ENCODE data around the gene MUCL1. TPM values are rescaled to one million over a fixed set of nuclear protein-coding genes. Genes with fewer than 3 reads are reported as not detected.
A peak's percentile ranks its signal among the peaks of the same experiment; 100 is the strongest.
"Not testable (repeated sequence)": the region's sequence is repeated elsewhere in the genome, so short reads cannot be mapped to it uniquely, and the experiment has no call there.

The MUCL1 gene, protein sequence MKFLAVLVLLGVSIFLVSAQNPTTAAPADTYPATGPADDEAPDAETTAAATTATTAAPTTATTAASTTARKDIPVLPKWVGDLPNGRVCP
- not detected for polyA plus RNA-seq (2012; ENCODE audit: insufficient read depth, insufficient read length)

DNA sequence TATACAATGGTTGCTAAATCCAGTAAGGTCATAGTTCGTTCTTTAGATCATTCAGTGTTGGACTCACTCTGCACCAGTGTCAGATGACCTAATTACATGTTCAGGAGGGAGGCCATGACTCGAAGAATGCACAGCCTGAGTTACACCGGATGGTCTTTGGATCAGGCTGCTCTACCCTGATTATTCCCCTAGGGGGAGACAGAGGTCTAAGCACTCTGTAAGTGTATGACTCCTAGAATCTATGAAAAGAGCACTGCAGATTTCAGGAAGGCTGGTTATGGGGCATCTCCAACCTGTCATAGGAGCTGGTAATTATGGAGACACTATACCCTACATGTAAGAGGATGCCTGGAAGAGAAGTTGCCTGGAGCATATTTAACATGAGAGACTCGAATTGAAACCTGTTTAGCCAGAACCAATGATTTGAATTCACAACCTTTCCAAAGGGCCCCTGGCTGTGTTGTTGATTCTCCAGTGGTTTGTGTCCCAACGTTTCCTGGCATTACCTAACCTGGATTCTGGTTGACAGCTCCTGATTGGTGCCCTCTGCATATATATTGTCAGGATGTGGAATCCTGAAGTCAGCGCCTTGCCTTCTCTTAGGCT, at the start of gene MUCL1:
Gene MUCL1 (plus strand): TSS at position 584 of the 606 bp plus-strand sequence. CDS start 67 bp downstream, outside the sequence.
- peak; percentile 71 for DNase-seq (ENCODE audit: low read depth, low spot score)
- H3K4me3 ChIP-seq (ENCODE audit: low read length) = no peak within 1 kb of the TSS

- no peak overlapping the region for H3K4me3 ChIP-seq (ENCODE audit: low read length)
Measured at GRCh38 chr12:54821676-54822075, 32.6 kb upstream of the MUCL1 start.

DNA sequence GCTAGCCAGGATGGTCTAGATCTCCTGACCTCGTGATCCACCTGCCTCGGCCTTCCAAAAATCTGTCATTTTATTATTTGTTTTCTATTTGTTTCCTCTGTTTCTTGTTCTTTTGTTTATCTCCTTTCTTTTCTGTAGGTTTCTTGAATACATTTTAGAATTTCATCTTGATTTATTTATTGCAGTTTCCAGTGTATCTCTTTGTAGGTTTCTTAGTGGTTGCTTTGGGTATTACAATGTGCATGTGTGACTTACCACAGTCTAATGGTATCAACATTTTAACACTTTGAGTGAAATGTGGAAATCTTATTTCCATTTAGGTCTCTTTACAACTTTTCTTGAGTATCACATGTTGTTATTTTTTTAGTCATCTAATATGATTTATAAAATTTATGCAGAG, 29.9 kb upstream of the MUCL1 start:
- no peak overlapping the region for H3K4me3 ChIP-seq (ENCODE audit: low read length)
- DNase-seq (ENCODE audit: low read depth, low spot score) = peak; percentile 6

More at GRCh38 chr12:54821676-54822075, 32.6 kb upstream of the MUCL1 start:
- no peak for DNase-seq (ENCODE audit: low read depth, low spot score)

GRCh38 chr12:54829511-54829910, 24.8 kb upstream of the MUCL1 start:
- no peak for DNase-seq (ENCODE audit: low read depth, low spot score)
- H3K4me3 ChIP-seq (ENCODE audit: low read length) = no peak overlapping the region

GRCh38 chr12:54830199-54830598, 24.1 kb upstream of the MUCL1 start:
- no peak overlapping the region for H3K4me3 ChIP-seq (ENCODE audit: low read length)
- DNase-seq (ENCODE audit: low read depth, low spot score) = no peak

DNA sequence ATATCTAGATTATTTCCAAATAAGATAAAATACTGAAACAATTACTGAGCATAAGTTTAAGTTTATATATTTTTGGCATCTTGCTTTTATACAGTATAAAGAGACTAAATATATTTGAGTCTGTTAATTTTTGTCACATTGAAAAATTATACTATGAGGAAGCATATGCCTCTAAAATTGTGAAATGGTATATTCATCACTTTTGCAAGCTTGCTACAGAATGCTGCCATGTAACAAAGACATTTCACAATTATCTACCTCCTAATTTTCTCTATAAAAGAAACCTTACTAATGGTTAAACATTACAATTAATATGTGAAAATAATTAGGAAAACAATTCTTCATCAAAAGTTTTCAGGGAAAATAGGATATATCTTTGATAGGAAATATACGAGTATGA, 22.7 kb upstream of the MUCL1 start:
- DNase-seq (ENCODE audit: low read depth, low spot score) = no peak
- H3K4me3 ChIP-seq (ENCODE audit: low read length) = no peak overlapping the region

DNA sequence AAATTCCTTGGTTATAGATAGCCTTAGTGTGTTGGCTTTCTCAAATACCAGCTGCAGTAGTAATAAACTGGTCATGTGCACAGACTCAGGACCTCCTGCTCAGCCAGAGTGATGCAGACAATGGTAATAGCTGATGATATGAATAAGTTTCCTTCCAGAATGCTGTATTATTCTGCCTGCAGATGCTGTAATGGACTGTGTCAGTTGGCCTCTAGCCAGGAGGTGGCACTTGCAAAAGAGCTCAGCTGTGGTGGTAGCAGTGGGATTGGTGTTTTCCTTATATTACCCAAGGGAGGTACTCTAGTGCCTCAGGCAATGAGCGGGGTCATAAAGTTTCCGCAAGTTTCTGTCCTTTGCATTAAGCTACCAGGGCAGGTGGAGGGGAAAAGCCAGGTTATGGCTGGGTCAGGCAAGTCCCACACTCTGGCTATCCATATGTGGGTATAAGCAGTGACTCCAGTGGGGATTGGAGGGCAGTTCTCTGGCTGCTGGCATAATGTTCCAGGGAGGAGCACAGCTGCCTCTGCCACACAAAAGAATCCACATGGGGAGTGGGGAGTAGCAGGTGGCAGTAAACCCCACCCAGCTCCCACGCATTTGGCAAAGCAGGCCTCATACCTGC, 14.0 kb upstream of the MUCL1 start:
- DNase-seq (ENCODE audit: low read depth, low spot score) = no peak

GRCh38 chr12:54857406-54857805, 3.1 kb downstream of the MUCL1 start:
- H3K4me3 ChIP-seq (ENCODE audit: low read length) = no peak overlapping the region
- DNase-seq (ENCODE audit: low read depth, low spot score) = no peak

More for the DNA sequence above, 14.0 kb upstream of the MUCL1 start:
- H3K4me3 ChIP-seq (ENCODE audit: low read length) = no peak overlapping the region

GRCh38 chr12:54858562-54858961, 4.2 kb downstream of the MUCL1 start:
- no peak for DNase-seq (ENCODE audit: low read depth, low spot score)
- no peak overlapping the region for H3K4me3 ChIP-seq (ENCODE audit: low read length)

DNA sequence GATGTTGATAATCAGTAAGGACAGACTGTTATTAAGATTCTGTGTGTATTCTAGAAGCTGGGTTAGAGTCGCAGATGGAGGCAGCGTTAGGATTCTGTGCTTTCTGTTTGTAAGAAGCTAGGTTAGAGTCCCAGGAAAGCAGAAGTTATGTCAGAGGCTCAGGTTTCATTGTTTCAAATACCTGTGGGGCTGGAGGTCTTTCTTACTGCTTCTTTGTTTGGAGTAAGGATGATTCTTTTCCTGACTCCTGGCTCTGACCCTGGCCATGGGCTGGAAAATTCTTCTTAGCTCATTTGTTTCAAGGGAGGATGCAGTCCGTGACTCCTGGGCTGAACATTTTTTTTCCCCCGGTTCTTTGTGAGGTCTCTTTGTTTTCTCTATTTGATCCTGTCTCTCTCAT, 5.2 kb downstream of the MUCL1 start:
- no peak for DNase-seq (ENCODE audit: low read depth, low spot score)
- H3K4me3 ChIP-seq (ENCODE audit: low read length) = no peak overlapping the region

DNA sequence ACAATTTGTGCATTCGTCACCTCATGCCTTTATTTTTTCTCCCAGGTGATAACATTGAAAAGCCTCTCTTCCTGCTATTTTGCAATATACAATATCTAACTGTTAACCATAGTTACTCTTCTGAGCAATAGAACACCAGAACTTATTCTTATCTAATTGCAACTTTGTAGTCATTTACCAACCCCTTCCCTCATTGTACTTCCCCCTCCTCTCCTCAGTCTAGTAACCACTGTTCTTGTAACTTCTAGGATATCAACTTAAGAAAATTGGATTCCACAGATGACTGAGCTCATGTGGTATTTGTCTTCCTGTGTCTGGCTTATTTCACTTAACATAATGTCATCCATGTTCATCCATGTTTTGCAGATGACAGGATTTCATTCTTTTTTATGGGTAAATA, 7.6 kb downstream of the MUCL1 start:
- no peak overlapping the region for H3K4me3 ChIP-seq (ENCODE audit: low read length)
- DNase-seq (ENCODE audit: low read depth, low spot score) = no peak

- DNase-seq (ENCODE audit: low read depth, low spot score) = no peak
- H3K4me3 ChIP-seq (ENCODE audit: low read length) = no peak overlapping the region
Measured at GRCh38 chr12:54863948-54864618, 9.8 kb downstream of the MUCL1 start.

GRCh38 chr12:54865683-54866324, 11.5 kb downstream of the MUCL1 start:
- H3K4me3 ChIP-seq (ENCODE audit: low read length) = no peak overlapping the region

DNA sequence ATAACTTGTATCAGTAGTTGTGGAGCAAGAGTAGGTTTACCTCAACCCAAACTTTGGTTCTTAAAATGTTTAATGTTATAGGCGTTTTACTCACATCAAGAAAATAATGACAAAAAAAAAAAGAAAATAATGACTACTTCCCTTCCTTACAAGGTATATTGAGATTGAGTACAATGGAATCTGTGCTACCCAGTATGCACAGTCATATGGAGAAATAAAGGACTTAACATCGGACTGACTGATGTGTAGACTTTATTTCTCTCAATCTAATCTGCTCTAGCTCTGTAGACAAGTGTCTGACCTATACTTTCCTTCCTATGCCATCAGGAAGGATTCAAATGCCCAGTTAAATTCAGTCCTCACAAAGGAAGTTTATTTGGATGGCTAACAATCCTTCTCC, 14.4 kb downstream of the MUCL1 start:
- H3K4me3 ChIP-seq (ENCODE audit: low read length) = no peak overlapping the region
- DNase-seq (ENCODE audit: low read depth, low spot score) = no peak

More at GRCh38 chr12:54865683-54866324, 11.5 kb downstream of the MUCL1 start:
- DNase-seq (ENCODE audit: low read depth, low spot score) = no peak

GRCh38 chr12:54870048-54870447, 15.7 kb downstream of the MUCL1 start:
- no peak overlapping the region for H3K4me3 ChIP-seq (ENCODE audit: low read length)
- no peak for DNase-seq (ENCODE audit: low read depth, low spot score)

GRCh38 chr12:54870617-54871016, 16.3 kb downstream of the MUCL1 start:
- no peak overlapping the region for H3K4me3 ChIP-seq (ENCODE audit: low read length)
- DNase-seq (ENCODE audit: low read depth, low spot score) = no peak

- no peak overlapping the region for H3K4me3 ChIP-seq (ENCODE audit: low read length)
- no peak for DNase-seq (ENCODE audit: low read depth, low spot score)
Measured at GRCh38 chr12:54879150-54879549, 24.8 kb downstream of the MUCL1 start.

GRCh38 chr12:54879579-54879978, 25.3 kb downstream of the MUCL1 start:
- no peak for DNase-seq (ENCODE audit: low read depth, low spot score)
- no peak overlapping the region for H3K4me3 ChIP-seq (ENCODE audit: low read length)

GRCh38 chr12:54882079-54882478, 27.8 kb downstream of the MUCL1 start:
- no peak overlapping the region for H3K4me3 ChIP-seq (ENCODE audit: low read length)
- DNase-seq (ENCODE audit: low read depth, low spot score) = no peak

DNA sequence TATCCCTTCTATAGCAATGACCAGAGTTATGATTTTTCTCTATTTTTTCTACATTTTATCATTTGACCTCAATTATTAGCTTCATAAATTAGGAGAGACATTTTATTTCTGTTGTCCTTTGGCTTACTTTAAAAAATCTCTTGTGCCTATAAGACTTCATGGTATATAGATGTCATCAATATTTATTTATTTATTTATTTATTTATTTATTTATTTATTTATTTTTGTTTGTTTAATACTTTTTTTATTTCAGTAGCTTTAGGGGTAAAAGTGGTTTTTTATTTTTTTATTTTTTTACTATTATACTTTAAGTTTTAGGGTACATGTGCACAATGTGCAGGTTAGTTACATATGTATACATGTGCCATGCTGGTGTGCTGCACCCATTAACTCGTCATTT, 28.3 kb downstream of the MUCL1 start:
- DNase-seq (ENCODE audit: low read depth, low spot score); H3K4me3 ChIP-seq (ENCODE audit: low read length): not testable (repeated sequence)

Data from Jurkat, Clone E6-1 (cell line).